HEK293 (cell line): ENCODE results near the gene KCTD7.

ENCODE experiments used
- CTCF ChIP-seq: fragments of 450-650 bp; formaldehyde crosslinking; IDR thresholded peaks from 2 replicates; pipeline ENCODE4 v1.5.1; 2016; ENCODE audit warnings: missing biosample characterization, missing genetic modification characterization
- HOXA7 ChIP-seq: sonication (generic); formaldehyde crosslinking; IDR thresholded peaks from 2 replicates; pipeline ENCODE4 v1.8.1; 2022; ENCODE audit warnings: missing genetic modification reagents, borderline replicate concordance
- KLF9 ChIP-seq: fragments of 450-650 bp; formaldehyde crosslinking; IDR thresholded peaks from 2 replicates; pipeline ENCODE4 v1.5.1; 2016; ENCODE audit warnings: missing biosample characterization, missing genetic modification characterization, low read depth
- ZIC2 ChIP-seq: fragments of 450-650 bp; formaldehyde crosslinking; IDR thresholded peaks from 2 replicates; pipeline ENCODE4 v1.5.1; 2016; ENCODE audit warnings: missing biosample characterization, missing genetic modification characterization
- ZNF169 ChIP-seq: fragments of 450-650 bp; formaldehyde crosslinking; IDR thresholded peaks from 2 replicates; pipeline ENCODE4 v1.5.1; 2016; ENCODE audit warnings: missing biosample characterization, missing genetic modification characterization
- ZNF174 ChIP-seq: fragments of 450-650 bp; formaldehyde crosslinking; IDR thresholded peaks from 2 replicates; pipeline ENCODE4 v1.5.0; 2017; ENCODE audit warnings: missing biosample characterization, mild to moderate bottlenecking, missing genetic modification characterization
- TF ChIP-seq, protein P1 (sequence below): fragments of 450-650 bp; formaldehyde crosslinking; IDR thresholded peaks from 2 replicates; pipeline ENCODE4 v1.5.1; 2016; ENCODE audit warnings: missing biosample characterization, missing genetic modification characterization

DNA sequence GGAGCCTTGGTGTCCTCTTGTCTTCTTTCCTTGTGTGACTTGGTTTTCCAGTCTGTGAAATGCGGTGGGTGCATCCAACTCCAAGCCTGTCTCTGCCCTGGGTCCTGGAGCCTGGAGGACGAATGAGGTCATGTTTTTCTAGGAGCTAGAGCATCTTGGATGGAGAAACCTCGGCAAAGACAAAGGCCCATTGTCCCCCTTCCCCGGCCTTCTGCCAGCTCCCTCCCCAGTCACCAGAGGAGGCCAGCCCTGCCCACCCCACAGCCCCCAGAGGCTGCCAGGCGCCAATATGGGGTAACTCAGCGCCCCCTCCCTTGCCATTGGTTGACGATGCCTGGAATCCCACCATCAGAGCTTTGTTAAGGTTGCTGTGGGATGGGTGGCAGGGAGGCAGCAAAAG, 40.4 kb downstream of the KCTD7 start:
- TF ChIP-seq ZNF169 (tag by site-specific recombination) (no peak), ZIC2 (no peak), CTCF (tag by site-specific recombination) (no peak), KLF9 (no peak), ZNF174 (tag by site-specific recombination) (no peak), HOXA7 (no peak)
- TF ChIP-seq, protein P1, sequence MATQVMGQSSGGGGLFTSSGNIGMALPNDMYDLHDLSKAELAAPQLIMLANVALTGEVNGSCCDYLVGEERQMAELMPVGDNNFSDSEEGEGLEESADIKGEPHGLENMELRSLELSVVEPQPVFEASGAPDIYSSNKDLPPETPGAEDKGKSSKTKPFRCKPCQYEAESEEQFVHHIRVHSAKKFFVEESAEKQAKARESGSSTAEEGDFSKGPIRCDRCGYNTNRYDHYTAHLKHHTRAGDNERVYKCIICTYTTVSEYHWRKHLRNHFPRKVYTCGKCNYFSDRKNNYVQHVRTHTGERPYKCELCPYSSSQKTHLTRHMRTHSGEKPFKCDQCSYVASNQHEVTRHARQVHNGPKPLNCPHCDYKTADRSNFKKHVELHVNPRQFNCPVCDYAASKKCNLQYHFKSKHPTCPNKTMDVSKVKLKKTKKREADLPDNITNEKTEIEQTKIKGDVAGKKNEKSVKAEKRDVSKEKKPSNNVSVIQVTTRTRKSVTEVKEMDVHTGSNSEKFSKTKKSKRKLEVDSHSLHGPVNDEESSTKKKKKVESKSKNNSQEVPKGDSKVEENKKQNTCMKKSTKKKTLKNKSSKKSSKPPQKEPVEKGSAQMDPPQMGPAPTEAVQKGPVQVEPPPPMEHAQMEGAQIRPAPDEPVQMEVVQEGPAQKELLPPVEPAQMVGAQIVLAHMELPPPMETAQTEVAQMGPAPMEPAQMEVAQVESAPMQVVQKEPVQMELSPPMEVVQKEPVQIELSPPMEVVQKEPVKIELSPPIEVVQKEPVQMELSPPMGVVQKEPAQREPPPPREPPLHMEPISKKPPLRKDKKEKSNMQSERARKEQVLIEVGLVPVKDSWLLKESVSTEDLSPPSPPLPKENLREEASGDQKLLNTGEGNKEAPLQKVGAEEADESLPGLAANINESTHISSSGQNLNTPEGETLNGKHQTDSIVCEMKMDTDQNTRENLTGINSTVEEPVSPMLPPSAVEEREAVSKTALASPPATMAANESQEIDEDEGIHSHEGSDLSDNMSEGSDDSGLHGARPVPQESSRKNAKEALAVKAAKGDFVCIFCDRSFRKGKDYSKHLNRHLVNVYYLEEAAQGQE = no peak
